ENCODE data around the gene CYP2A7.
"Not testable (repeated sequence)": the region's sequence is repeated elsewhere in the genome, so short reads cannot be mapped to it uniquely, and the experiment has no call there.

The CYP2A7 gene

GRCh38 chr19:40842997-40843652, 38.9 kb downstream of the CYP2A7 start:
- DNase-seq (ENCODE audit: low read depth in 3 of 3) = not testable (repeated sequence)

GRCh38 chr19:40842012-40842411, 40.0 kb downstream of the CYP2A7 start:
- not testable (repeated sequence) for DNase-seq (ENCODE audit: low read depth in 3 of 3)

- DNase-seq (ENCODE audit: low read depth in 3 of 3) = not testable (repeated sequence)
Measured at GRCh38 chr19:40838477-40838876, 43.6 kb downstream of the CYP2A7 start.

- no peak for DNase-seq (ENCODE audit: low read depth in 3 of 3)
Measured at GRCh38 chr19:40836754-40837429, 45.1 kb downstream of the CYP2A7 start.

GRCh38 chr19:40833728-40834533, 48.1 kb downstream of the CYP2A7 start:
- DNase-seq (ENCODE audit: low read depth in 3 of 3) = not testable (repeated sequence)

- not testable (repeated sequence) for DNase-seq (ENCODE audit: low read depth in 3 of 3)
Measured at GRCh38 chr19:40832431-40832790, 49.6 kb downstream of the CYP2A7 start.

- DNase-seq (ENCODE audit: low read depth in 3 of 3) = no peak
Measured at GRCh38 chr19:40831502-40832430, 50.3 kb downstream of the CYP2A7 start.

- DNase-seq (ENCODE audit: low read depth in 3 of 3) = not testable (repeated sequence)
Measured at GRCh38 chr19:40830741-40831140, 51.3 kb downstream of the CYP2A7 start.

- no peak for DNase-seq (ENCODE audit: low read depth in 3 of 3)
Measured at GRCh38 chr19:40829205-40829604, 52.8 kb downstream of the CYP2A7 start.

GRCh38 chr19:40827386-40828247, 54.4 kb downstream of the CYP2A7 start:
- DNase-seq (ENCODE audit: low read depth in 3 of 3) = no peak

- DNase-seq (ENCODE audit: low read depth in 3 of 3) = not testable (repeated sequence)
Measured at GRCh38 chr19:40826699-40827385, 55.2 kb downstream of the CYP2A7 start.

- DNase-seq (ENCODE audit: low read depth in 3 of 3) = not testable (repeated sequence)
Measured at GRCh38 chr19:40826312-40826698, 55.7 kb downstream of the CYP2A7 start.

GRCh38 chr19:40825460-40826095, 56.5 kb downstream of the CYP2A7 start:
- not testable (repeated sequence) for DNase-seq (ENCODE audit: low read depth in 3 of 3)
